Superior temporal gyrus (tissue), 1 donor: ENCODE data around the gene LRBA.
"Not testable (repeated sequence)": the region's sequence is repeated elsewhere in the genome, so short reads cannot be mapped to it uniquely, and the experiment has no call there.

ENCODE experiments used
- DNase-seq: peaks from one replicate; pipeline ENCODE4 v3.0.0-alpha.2; 2016; ENCODE audit errors: extremely low spot score

Gene LRBA, protein sequence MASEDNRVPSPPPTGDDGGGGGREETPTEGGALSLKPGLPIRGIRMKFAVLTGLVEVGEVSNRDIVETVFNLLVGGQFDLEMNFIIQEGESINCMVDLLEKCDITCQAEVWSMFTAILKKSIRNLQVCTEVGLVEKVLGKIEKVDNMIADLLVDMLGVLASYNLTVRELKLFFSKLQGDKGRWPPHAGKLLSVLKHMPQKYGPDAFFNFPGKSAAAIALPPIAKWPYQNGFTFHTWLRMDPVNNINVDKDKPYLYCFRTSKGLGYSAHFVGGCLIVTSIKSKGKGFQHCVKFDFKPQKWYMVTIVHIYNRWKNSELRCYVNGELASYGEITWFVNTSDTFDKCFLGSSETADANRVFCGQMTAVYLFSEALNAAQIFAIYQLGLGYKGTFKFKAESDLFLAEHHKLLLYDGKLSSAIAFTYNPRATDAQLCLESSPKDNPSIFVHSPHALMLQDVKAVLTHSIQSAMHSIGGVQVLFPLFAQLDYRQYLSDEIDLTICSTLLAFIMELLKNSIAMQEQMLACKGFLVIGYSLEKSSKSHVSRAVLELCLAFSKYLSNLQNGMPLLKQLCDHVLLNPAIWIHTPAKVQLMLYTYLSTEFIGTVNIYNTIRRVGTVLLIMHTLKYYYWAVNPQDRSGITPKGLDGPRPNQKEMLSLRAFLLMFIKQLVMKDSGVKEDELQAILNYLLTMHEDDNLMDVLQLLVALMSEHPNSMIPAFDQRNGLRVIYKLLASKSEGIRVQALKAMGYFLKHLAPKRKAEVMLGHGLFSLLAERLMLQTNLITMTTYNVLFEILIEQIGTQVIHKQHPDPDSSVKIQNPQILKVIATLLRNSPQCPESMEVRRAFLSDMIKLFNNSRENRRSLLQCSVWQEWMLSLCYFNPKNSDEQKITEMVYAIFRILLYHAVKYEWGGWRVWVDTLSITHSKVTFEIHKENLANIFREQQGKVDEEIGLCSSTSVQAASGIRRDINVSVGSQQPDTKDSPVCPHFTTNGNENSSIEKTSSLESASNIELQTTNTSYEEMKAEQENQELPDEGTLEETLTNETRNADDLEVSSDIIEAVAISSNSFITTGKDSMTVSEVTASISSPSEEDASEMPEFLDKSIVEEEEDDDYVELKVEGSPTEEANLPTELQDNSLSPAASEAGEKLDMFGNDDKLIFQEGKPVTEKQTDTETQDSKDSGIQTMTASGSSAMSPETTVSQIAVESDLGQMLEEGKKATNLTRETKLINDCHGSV (N-terminal part only)

DNA sequence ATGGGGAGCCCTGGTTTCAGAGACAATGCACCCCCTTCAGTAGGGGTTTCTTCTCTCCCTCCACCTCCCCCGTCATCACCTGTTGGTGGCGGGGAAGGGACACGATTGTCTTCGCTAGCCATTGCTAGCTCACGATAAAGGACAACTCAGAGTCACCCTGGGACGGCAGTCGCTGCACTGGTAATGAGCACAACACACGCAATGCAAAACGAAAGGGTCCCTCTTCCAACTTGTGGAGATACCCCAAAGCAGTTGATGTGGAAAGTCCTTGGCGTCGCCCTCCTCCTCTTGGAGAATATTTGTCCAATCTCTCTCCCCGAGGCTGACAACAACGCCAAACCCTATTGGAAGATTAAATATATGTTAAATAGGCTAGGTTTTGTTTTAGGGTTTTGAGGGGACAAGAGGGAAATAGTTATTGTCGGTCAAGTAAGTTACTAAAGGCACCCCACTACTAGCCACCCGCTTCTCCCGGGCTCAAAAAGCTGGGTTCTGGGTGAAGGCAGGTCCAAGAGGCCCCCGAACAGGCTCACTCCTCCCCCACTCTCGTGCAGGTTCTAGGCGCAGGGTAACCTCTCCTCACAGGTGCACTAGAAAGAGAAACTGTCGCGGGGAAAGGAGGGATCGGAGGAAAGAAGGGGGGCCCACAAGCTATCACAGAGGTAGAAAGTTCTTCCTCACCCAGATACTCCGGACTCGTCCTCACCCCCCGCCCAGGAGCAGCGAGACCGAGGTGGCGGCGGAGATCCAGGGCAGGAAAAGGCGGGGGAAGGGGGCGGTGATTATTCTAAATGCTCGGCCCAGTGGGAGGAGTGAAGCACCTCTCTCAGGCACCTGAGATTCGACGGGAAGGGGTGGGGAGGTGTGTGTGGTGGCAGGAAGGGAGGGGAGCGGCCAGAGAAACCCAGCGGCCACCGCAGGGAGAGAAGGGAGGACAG is at the start of gene LRBA:
TSS of gene LRBA (minus strand) at position 764 of the 938 bp plus-strand sequence. CDS start at position 122, 642 bp downstream.
- DNase-seq: peak; percentile 64

DNA sequence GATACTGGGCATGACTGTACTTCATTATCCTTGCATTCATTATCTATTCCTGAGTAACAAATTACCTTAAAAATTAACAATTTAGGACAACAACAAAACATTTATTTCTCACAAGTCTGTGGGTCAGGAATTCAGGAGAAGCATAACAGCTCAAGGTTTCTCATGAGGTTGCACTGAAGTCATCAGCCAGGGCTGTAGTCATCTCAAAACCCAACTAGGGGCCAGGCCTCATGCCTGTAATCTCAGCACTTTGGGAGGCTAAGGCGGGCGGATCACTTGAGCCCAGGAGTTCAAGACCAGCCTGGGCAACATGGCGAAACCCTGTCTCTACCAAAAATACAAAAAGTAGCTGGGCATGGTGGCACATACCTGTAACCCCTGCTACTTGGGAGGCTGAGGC is 48.1 kb upstream of the LRBA start:
- DNase-seq: not testable (repeated sequence)

DNA sequence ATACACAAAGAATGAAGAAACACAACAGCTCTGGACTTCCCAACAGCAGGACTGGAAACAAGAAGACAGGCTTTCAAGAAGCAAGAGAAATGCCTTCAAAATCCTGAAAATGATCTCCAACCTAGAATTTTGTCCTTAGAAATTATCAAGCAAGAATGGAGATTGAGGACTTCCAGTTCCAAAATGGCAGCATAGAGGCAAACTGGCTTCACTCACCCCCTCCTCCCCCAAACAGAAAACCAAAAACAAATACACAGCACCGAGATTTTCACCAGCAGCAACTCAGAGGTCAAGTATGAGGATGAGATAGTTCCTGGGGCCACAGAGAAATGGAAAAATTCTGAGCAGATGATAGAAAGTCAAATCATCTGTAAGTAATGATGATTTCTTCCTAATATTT is 40.5 kb upstream of the LRBA start:
- DNase-seq: no peak

DNA sequence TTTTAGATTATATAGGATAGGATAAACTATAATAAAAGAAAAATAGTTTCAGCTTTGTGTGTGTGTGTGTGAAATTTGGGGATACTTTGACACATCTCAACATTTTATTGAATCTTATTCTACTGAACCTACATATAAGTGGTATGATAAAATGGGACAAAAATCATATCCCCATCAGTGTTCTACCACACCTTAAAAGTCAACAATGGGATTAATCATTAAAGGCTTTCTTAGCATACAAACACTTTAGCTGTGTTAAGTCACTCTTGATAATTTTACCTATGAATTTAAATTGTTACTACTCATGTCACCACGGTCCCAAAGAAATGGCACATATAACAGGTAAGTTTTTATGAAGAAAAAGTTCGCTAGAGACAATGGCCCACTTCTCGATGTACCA is 37.7 kb upstream of the LRBA start:
- DNase-seq: no peak

DNA sequence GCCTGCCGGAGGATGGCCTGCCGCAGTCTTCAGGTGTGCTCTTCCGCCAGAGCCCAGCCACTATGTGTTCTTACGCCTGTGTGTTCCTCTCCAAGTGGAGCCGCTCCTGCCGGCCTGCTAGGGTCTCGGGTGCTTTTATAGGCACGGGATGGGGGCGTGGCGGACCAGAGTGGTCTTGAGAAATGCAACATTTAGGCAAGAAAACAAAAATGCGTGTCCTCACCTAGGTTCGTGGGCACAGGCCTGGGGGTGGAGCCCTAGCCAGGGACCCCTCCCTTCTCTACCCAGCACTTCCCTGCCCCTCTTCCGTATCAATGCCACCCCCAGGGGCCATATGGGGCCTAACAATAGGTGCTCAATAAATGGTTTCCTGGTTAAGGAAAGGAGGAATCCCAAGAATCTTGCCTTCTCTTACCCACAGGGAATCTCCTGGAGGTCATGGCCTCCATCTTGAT is 34.4 kb upstream of the LRBA start:
- DNase-seq: no peak

DNA sequence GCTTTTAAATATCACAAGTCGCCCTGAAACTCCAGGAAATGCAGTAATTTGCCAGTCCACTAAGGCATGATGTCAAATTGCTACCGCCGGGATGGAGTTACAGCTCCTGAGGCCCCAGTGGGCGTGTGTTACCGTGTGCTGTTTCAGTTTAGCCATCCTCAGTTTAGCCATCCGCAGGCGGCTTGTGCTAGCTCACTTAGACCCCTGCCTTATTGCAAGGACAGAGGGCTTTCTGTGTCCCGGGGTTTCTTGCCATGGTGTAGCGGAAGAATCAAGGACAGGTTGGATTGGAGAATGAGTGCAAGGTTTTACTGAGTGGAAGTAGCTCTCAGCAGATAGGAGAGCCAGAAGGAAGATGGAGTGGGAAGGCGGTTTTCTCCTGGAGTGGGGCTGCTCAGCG is 33.8 kb upstream of the LRBA start:
- no peak for DNase-seq

DNA sequence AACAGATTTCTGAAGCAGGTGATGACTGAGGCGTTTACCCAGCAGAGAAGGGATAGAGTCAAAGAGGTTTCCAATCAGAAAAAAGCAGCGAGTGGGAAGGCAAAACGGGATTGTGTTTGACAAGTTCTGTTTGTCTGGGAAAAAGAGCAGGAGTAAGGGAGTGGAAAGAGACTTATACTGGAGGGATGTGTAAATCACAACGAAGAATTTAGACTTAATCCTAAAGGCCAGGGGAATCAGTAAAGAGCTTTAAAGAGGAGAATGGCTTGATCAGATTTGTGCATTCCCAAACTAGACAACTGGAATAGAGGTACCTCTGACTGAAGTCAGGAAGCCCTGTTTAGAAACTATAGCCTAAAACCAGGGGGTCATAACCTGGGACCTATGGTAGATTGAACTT is 31.5 kb upstream of the LRBA start:
- DNase-seq: no peak

DNA sequence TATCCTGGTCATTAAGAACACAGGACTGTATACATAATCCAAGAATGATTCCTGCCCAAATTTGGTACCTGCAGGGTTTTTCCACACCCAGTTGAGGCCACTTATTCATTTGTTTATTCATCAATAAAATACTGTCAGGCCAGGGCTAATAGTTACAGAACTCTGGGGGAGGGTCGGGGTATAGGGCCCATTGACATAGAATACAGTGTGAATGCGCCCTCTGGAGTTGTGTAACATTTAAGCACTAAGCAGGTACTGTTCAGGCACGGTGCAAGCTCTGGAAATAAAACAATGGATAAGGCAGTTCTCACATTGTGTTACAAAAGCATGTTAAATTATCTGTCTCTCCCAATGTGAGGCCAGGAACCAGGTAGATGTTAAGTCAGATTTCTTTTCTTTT is 30.8 kb upstream of the LRBA start:
- DNase-seq: no peak

DNA sequence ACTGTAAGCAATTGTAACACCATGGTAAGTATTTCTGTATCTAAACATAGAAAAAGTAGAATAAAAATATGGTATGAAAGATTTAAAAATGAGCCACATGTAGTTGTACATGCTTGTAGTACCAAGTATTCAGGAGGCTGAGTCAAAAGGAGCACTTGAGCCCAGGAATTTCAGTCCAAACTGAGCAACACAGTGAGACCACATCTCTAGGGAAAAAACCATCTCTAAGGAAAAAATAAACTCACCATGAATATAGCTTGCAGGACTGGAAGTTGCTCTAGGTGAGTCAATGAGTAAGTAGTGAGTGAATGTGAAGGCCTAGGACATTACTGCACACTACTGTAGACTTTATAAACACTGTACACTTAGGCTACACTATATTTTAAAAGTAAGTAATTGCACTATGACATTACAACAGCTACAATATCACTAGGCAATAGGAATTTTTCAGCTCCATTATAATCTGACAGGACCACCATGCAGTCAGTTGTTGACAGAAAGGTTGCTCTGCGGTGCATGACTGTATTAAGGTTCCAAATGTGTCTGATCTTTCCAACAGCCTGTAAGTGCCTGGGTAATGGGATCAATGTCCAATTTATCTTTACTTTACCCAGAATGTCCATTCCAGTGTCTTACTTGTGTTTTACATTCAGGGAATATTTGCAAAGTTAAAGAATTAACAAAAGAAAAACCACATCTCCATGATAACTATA is 28.9 kb upstream of the LRBA start:
- no peak for DNase-seq

DNA sequence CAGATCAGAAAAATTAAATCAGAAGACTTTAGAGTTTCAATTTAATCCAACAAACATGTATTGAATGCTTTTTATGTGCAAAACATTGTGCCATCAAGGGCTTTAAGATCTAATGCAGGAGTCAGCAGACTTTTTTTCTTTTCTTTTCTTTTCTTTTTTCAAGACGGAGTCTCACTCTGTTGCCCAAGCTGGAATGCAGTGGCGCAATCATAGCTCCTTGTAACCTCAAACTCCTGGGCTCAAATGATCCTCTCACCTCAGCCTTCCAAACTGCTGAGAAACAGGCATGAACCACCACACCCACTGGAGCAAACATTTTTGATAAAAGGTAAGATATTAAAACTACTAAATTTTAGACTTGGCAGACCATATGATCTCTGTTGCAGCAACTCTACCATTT is 24.6 kb upstream of the LRBA start:
- no peak for DNase-seq

DNA sequence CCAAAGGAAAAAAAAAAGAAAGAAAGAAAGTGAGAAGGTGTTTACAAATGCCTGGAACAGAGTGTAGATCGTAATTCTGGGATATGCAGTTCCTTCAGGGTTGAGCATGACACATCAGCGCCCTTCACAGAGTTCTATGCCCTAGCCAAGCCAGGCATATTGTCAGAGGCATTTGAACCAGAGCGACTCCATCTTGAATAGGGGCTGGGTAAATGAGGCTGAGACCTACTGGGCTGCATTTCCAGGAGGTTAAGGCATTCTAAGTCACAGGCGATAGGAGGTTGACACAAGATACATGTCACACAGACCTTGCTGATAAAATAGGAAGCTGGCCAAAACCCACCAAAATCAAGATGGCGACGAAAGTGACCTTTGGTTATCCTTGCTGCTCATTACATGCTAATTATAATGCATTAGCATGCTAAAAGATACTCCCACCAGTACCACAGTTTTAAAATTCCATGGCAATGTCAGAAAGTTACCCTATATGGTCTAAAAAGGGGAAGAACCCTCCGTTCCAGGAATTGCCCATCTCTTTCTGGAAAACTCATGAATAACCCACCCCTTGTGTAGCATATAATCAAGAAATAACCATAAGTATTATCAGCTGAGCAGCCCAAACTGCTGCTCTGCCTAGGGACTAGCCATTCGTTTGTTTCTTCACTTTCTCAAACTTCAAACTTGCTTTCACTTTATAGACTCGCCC is 23.5 kb upstream of the LRBA start:
- DNase-seq: no peak

DNA sequence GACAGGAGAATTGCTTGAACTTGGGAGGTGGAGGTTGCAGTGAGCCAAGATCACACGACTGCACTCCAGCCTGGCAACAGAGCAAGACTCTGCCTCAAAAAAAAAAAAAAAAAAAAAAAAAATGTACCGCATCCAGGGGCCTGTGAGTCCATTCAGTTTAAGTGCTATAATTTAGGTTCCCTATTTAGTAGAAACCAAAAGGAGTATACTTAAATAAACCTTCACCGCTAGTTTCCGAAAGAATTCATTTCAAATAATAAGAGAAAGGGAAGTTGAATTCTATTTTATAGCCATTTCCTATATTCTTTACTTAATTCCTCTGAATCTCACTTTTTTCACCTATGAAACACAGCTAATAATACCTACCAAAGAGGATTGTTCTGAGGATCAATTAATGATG is 20.8 kb upstream of the LRBA start:
- DNase-seq: no peak

DNA sequence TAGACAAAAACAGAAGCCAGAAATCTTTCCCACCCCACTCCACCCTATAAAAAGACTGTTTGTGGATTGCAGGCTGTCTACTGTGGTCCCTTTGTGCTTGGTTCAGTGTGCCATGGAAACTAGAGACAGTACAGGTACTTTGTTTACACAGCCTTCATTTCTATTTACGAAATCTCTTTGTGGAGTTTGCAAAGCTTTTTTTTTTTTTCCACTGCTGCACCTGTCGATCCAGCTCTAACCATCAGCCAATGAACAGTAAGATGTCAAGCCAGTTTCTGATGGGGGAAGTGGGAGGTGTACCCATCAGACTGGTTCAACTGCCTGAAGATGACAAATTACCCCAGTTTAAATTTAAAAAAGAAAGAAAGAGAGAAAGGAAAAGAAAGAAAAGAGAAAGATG is 20.2 kb upstream of the LRBA start:
- DNase-seq: no peak

DNA sequence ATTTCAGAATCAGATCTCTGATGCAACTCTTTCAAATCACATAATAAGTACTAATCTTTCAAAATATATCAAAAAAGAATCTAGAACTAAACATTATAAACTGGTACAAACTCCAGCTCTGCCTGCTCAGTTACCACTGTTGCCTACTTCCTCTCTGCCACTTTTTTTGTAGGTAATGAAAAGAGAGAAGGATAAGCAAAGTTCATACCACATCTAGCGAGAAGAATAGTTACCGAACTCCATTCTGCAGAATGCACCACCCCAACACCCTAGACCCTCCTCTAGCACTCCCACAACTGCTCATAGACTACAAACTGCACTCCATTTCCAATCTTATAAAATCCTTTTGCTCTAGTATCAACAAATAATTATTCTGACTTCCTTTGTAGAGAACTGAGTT is 19.7 kb upstream of the LRBA start:
- no peak for DNase-seq

DNA sequence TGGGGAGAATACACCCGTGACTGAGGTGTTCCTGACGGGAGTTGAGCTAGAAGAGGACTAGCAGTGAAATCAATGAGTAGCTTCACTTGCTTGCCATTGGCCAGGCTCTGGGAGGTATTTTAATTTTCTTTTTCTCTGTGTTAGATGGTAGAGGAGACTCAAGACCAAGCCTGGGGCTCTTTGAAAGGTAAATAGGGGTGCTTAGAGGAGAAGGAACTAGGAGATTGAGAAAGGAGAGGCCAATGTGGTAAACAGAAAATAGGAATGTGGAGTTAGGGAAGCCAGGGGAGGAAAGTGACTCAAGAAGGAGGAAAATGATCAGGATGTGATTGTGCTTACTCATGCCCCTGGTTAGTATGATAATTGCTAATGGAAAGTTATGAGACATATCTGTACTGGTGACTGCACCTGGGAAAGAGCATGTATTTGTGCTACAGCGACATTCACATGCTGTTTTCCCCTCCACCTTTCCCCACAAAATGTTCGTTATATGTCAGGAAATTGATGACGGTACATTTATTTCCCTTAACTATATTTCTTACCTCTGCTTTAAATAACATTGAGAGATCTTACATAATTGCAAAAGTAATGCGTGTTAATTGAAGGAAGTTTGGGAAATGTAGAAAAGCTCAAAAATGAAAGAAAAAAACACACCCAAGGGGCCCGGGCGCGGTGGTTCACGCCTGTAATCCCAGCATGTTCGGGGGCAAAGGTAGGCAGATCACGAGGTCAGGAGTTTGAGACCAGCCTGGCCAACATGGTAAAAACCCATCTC is 16.9 kb upstream of the LRBA start:
- no peak for DNase-seq

DNA sequence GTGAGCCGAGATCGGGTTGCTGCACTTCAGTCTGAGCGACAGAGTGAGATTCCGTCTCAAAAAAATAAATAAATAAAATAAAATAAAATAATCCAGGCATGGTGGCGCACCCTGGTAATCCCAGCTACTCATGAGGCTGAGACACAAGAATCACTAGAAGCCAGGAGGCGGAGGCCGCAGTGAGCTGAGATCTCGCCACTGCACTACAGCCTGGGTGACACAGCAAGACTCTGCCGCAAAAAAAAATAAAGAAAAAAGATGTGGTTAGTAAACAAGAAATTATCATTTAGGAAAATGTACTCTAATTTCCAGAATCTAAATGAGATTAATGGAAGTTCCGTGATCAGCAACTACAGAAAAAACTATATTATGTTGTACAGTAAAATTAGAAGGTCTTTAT is 14.5 kb upstream of the LRBA start:
- no peak for DNase-seq

DNA sequence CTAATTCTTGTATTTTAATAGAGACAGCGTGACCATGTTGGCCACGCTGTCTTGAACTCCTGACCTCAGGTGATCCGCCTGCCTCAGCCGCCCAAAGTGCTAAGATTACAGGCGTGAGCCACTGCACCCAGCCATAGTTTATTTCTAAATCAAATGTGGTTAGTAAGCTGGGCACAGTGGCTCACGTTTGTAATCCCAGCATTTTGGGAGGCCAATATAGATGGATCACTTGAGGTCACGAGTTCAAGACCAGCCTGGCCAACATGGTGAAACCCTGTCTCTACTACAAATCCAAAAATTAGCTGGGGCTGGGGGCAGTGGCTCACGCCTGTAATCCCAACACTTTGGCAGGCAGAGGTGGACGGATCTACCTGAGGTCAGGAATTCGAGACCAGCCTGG is 13.9 kb upstream of the LRBA start:
- DNase-seq: not testable (repeated sequence)

DNA sequence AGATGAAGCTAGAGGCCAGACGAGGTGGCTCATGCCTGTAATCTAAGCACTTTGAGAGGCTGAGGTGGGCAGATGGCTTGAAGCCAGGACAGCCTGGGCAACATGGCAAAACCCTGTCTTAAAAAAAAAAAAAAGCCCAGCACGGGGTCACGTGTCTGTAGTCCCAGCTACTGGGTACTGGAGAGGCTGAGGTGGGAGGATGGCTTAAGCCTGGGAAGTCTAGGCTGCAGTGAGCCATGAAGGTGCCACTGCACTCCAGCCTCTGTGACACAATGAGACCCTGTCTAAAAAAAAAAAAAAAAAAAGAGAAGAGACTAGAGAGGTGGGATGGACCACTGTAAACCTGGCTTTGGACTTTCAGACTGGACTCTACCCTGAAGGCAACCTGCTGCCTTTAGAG is 10.7 kb upstream of the LRBA start:
- no peak for DNase-seq

DNA sequence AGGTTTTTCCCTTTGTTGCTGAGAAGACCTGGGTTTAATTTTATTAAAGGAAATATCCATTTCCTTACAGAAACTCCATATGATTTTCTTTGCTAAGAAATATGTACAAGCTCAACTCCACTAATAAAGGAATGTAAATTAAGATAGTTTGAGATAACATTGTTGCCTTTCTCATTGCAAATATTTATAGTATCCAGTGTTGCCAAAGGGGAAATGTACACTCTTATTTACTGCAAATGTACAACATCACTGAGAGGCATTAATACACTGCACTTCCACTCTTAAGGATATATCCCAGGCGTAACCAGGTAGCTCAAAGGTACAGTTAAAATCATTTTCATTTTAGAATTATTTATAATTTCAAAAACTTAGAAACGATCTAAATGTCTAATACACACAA is 7.5 kb upstream of the LRBA start:
- no peak for DNase-seq
